ENCODE data around the gene FRMD4A.
"Not testable (repeated sequence)": the region's sequence is repeated elsewhere in the genome, so short reads cannot be mapped to it uniquely, and the experiment has no call there.

Gene FRMD4A

DNA sequence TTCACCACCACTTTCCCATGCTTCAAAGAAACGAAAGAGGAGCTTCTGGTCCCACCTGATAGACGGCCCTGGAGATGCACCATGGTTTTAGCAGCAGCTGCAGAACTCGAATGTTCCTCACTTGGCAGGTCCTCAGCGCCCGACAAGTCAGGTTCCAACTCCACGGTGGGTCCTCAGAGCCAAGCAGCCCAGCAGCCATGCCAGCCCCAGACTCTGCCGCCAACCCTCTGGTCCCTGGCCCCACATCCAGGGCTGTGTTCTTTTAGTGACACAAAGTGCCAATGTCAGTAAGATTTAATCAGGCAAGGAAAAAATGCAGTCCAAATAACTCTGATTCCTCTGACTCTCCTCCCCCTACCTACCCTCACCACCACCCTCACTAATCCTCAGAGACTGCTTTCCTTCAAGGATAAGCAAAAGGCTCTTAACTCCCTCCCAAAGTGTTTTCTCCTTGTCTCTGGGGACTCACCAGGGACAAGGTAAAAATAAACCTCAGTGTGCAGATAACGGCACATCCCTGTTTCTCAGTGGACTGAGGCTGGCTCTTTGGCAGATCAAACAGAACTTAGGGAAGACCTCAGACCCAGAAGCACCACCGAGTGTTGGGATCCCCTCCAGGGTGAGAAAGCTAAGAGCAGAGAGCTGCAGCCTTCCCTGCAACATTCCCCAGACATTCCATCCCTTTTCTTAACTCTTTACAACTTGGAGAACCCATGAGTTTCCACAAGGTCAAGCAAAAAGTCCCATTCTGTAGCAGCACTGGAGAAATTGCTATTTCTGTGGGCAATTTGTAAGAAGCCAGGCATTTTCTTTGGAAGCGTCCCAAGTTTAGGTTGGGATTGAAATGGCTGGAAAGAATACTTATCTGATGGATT lies 358.9 kb downstream of the FRMD4A start:
- Mint-ChIP-seq H3K4me1 (ENCODE audit: low read depth) (no peaks in the 10 kb centered on the region), H3K4me3 (no peak overlapping the region), H3K27me3 (ENCODE audit: low read depth) (no peaks in the 10 kb centered on the region), H3K9me3 (no peaks in the 10 kb centered on the region), H3K36me3 (ENCODE audit: low read depth) (no peaks in the 10 kb centered on the region), H3K27ac (no peak overlapping the region)
- DNase-seq (ENCODE audit: low spot score) = no peak

DNA sequence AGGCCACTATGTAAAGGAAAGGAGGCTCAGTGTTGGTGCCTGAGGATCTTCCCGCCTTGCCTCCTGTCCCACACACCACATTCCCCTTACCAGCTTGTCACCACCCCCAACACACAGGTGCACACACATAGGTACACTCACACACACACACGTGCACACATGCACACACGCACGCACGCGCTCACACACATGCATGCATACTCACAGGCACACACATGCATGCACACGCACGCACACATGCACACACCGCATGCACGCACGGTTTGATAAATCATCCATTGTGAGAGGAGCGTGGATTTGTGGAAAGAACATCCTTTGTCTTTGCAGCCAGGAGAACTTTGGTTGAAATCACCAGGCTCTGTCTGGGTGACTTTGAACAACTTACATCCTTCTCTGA lies 359.8 kb downstream of the FRMD4A start:
- H3K36me3 Mint-ChIP-seq (ENCODE audit: low read depth) = no peaks in the 10 kb centered on the region
- H3K9me3 Mint-ChIP-seq = no peaks in the 10 kb centered on the region
- H3K27ac Mint-ChIP-seq = no peak overlapping the region
- no peak overlapping the region for H3K4me3 Mint-ChIP-seq
- no peaks in the 10 kb centered on the region for H3K4me1 Mint-ChIP-seq (ENCODE audit: low read depth)
- no peak for DNase-seq (ENCODE audit: low spot score)
- no peaks in the 10 kb centered on the region for H3K27me3 Mint-ChIP-seq (ENCODE audit: low read depth)

DNA sequence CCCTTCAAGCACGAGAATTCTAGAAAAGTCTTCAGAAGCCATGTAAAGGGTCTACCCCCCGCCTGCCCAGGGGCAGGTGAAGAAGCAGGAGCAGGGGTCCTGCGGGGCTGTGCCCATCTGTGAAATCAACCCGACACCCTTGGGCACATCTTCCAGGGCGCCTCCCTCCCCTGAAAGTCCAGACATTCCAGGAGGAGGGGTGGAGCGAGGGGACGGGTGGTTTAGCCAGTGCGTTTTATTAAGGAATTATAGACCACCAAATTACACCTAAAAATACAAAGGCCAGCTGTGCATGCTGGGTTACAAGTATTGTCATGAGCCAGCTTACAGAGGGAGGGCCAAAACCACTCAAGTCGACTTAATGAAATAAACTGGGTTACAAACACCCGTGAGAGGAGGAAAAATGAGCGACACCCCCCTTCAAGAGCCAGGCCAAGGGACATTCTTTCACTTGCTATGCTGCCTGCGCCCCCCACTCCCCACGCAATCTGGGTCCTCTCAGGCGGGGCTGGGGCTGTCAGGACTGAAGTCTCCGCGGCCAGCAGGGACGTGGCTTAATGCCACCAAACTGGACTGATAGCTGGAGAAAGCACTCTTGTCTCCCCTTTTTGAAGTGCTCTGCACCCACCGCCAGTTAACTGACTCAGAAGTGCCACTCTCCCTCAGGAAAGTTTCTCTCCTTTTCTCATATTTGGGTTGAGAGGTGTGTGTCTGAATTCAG lies 360.3 kb downstream of the FRMD4A start:
- DNase-seq (ENCODE audit: low spot score) = no peak
- Mint-ChIP-seq H3K27ac (no peak overlapping the region), H3K9me3 (no peaks in the 10 kb centered on the region), H3K36me3 (ENCODE audit: low read depth) (no peaks in the 10 kb centered on the region), H3K4me1 (ENCODE audit: low read depth) (no peaks in the 10 kb centered on the region), H3K4me3 (no peak overlapping the region), H3K27me3 (ENCODE audit: low read depth) (no peaks in the 10 kb centered on the region)

DNA sequence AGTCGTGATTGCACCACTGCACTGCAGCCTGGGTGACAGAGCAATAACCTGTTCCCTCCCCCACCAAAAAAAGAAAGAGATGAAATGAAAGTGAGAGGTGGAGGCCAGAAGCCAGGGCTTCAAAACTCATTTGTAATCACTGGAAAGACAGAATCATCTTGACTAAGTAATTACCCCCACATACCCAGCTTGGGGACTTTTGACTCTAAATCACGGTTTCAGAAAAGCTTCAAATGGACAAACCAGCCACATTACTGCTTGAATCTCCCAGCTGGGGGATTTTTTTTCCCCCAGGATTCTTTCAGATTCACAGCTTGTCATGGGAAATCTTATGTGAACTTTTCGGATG lies 361.0 kb downstream of the FRMD4A start:
- no peak for DNase-seq (ENCODE audit: low spot score)
- Mint-ChIP-seq H3K36me3 (ENCODE audit: low read depth) (no peaks in the 10 kb centered on the region), H3K4me3 (no peak overlapping the region), H3K9me3 (no peaks in the 10 kb centered on the region), H3K27ac (no peak overlapping the region), H3K27me3 (ENCODE audit: low read depth) (no peaks in the 10 kb centered on the region), H3K4me1 (ENCODE audit: low read depth) (no peaks in the 10 kb centered on the region)

DNA sequence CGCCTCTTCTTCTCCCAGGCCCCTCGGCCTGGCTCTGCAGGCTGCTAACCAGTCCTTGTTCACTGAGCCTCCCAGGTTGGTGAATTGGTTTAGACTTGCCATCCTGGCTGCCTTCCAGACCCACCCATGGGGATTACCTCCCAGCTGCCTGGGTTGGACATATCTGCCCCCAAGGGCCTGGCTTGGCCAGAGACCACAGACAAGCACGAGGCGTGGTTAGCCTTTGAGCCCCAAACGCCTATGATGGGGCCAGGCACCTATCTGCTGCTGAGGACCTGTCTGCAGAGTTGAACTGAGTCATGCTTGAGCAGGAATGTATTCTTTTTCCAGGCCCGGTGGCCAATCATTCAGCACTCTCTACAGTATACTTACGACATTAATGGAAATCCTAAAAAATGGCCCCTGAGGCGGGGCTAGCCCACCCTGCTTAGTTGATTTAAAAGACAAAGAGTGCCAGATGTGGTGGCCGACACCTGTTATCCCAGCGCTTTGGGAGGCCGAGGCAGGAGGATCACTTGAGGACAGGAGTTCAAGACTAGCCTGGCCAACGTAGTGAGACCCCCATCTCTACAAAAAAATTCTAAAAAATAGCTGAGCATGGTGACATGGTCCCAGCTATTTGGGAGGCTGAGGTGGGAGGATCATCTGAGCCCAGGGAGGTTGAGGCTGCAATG lies 361.5 kb downstream of the FRMD4A start:
- H3K27ac Mint-ChIP-seq = no peak overlapping the region
- H3K36me3 Mint-ChIP-seq (ENCODE audit: low read depth) = no peaks in the 10 kb centered on the region
- H3K27me3 Mint-ChIP-seq (ENCODE audit: low read depth) = no peaks in the 10 kb centered on the region
- H3K9me3 Mint-ChIP-seq = no peaks in the 10 kb centered on the region
- no peak overlapping the region for H3K4me3 Mint-ChIP-seq
- H3K4me1 Mint-ChIP-seq (ENCODE audit: low read depth) = no peaks in the 10 kb centered on the region
- DNase-seq (ENCODE audit: low spot score) = no peak

DNA sequence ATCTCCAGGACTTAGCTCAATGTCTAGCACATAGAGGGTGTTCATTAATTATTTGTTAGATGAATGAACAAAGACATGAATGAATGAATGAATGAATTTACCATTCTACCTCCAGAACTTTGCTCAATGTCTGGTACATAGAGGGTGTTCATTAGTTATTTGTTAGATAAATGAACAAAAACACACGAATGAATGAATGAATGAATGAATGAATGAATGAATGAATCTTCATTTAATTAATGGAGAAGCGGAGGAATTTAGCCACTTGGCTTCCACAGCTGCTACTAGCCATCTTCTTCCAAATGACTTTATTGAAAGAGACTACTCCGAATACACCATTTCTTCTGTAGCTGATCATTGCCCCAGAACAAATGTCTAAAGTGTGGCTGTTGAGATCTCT lies 368.9 kb downstream of the FRMD4A start:
- no peak for DNase-seq (ENCODE audit: low spot score)
- H3K4me3 Mint-ChIP-seq = no peak overlapping the region
- no peaks in the 10 kb centered on the region for H3K9me3 Mint-ChIP-seq
- no peaks in the 10 kb centered on the region for H3K4me1 Mint-ChIP-seq (ENCODE audit: low read depth)
- no peak overlapping the region for H3K27ac Mint-ChIP-seq
- H3K36me3 Mint-ChIP-seq (ENCODE audit: low read depth) = no peaks in the 10 kb centered on the region
- no peaks in the 10 kb centered on the region for H3K27me3 Mint-ChIP-seq (ENCODE audit: low read depth)

DNA sequence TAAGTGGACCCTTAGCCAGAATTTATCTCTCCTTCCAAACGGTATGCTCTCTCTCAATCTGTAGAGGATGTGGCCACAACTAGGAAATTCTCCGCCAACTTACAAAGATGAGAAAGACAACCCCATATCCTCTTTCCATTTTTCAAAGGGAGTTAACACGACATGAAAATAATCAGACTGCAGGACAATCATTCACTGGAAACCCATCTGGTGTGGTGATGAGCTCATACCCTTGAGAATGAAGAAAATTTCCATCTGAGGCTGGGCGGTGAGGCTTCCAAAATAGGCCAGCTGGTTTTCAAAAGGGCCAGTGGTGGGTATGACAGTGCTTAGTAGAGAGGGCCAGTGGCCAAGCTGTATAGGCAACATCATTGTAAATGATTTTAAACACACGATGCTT lies 369.6 kb downstream of the FRMD4A start:
- Mint-ChIP-seq H3K27me3 (ENCODE audit: low read depth) (no peaks in the 10 kb centered on the region), H3K9me3 (no peaks in the 10 kb centered on the region), H3K27ac (no peak overlapping the region), H3K36me3 (ENCODE audit: low read depth) (no peaks in the 10 kb centered on the region), H3K4me3 (no peak overlapping the region), H3K4me1 (ENCODE audit: low read depth) (no peaks in the 10 kb centered on the region)
- DNase-seq (ENCODE audit: low spot score) = no peak

DNA sequence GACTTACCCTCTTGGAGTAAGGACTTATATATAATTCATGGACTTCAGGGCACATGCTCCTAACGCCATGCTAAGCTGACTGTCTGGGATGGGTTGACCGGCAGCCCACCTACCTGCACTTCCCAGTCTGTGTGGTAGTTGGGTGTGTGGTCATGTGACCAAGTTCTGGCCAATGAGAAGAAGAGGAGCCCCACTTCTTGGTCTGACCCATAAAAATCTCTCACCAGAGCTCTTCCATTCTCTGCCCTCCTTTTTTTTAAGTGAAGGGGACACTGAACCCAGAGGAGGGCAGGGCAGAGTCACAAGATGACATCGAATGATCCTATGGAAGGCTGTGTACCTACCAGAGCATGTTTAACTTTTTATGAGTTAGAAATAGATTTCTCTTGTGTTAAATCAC lies 370.1 kb downstream of the FRMD4A start:
- H3K4me3 Mint-ChIP-seq = no peak overlapping the region
- H3K9me3 Mint-ChIP-seq = no peaks in the 10 kb centered on the region
- no peak for DNase-seq (ENCODE audit: low spot score)
- H3K36me3 Mint-ChIP-seq (ENCODE audit: low read depth) = no peaks in the 10 kb centered on the region
- H3K4me1 Mint-ChIP-seq (ENCODE audit: low read depth) = no peaks in the 10 kb centered on the region
- H3K27me3 Mint-ChIP-seq (ENCODE audit: low read depth) = no peaks in the 10 kb centered on the region
- no peak overlapping the region for H3K27ac Mint-ChIP-seq

DNA sequence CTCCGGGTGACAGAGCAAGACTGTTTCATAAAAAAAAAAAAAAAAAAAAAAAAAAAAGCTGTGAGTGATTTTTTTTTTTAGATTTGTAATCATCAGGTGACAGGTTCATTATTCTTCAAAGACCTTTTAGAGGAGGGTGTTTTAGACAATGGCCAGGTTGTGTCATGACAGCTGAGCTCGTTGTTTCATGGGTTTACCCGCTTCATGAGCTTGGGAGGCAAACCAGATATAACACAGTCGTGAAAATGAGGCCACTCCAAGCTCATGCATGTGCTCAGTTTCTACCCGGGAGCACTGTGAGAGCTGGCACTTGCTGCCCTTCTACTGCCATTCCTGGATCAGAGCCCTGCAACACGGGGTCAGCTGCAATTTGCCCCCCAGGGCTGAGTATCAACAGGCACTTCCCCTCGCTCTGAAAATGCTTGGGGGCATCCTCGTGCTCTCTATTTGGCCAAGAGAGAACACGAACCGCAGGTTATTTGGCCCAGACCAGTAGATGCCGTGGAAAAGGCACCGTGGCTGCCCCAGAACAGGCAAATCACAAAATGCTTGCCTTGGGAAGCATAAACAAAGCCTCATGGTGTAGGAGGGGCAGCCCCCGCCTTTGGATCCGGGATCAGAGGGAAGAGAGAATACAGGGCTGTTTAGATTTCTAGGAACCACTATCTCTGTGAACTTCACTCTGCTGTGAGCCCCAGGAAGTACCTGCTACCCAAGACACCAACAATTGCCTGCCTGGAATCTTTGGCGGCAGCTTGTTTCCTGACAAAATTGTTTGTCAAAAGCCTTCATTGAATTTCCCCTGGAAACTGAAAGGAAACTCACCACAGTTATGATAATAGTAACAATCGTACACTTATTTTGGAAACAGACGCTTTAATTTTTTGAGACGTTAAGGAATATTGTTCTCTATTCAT lies 371.0 kb downstream of the FRMD4A start:
- Mint-ChIP-seq H3K9me3 (no peaks in the 10 kb centered on the region), H3K36me3 (ENCODE audit: low read depth) (no peaks in the 10 kb centered on the region), H3K4me3 (no peak overlapping the region), H3K4me1 (ENCODE audit: low read depth) (no peaks in the 10 kb centered on the region), H3K27ac (no peak overlapping the region), H3K27me3 (ENCODE audit: low read depth) (no peaks in the 10 kb centered on the region)
- DNase-seq (ENCODE audit: low spot score) = no peak

DNA sequence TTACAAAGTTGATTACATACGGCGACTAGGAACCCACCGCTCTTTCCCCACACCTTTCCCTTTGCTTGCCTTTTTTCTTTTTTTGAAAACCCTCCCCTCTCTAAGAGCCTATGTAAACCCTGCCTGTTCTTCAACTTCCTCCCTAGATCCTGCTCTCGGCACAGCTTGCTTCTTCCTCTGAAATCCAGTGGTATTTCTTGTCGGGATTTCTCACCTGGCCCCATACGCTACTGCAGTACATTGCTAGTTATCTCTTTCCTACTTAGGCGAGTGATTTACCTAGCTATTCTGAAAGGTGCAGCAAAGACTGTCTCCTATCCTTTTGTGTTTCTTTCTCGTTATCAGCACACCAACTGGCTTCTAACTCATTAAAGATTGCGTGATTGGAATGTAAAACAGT lies 372.9 kb downstream of the FRMD4A start:
- Mint-ChIP-seq H3K9me3 (no peaks in the 10 kb centered on the region), H3K27me3 (ENCODE audit: low read depth) (no peaks in the 10 kb centered on the region), H3K4me1 (ENCODE audit: low read depth) (no peaks in the 10 kb centered on the region), H3K4me3 (no peak overlapping the region), H3K27ac (no peak overlapping the region), H3K36me3 (ENCODE audit: low read depth) (no peaks in the 10 kb centered on the region)
- DNase-seq (ENCODE audit: low spot score) = no peak

DNA sequence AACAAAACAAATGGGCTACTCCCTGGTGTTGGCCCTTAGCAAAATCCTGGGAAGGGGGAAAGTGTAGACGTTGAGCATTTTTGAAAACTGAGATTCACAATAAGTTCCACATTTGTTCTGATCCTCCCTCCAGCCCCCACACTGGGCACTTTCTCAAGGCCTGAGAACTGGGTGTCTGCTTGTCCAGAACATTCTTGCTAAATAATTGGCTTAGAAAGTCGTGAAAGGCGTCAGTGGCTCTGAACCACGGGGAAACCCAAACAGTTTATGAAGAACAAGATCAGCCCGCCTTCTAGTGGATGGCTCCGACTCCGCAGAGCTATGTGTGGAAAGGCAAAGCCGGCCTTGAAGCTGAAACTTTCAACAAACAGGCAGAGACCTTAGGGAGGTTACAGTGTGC lies 373.9 kb downstream of the FRMD4A start:
- H3K4me1 Mint-ChIP-seq (ENCODE audit: low read depth) = no peaks in the 10 kb centered on the region
- no peak for DNase-seq (ENCODE audit: low spot score)
- no peaks in the 10 kb centered on the region for H3K9me3 Mint-ChIP-seq
- H3K4me3 Mint-ChIP-seq = no peak overlapping the region
- no peak overlapping the region for H3K27ac Mint-ChIP-seq
- no peaks in the 10 kb centered on the region for H3K36me3 Mint-ChIP-seq (ENCODE audit: low read depth)
- no peaks in the 10 kb centered on the region for H3K27me3 Mint-ChIP-seq (ENCODE audit: low read depth)

DNA sequence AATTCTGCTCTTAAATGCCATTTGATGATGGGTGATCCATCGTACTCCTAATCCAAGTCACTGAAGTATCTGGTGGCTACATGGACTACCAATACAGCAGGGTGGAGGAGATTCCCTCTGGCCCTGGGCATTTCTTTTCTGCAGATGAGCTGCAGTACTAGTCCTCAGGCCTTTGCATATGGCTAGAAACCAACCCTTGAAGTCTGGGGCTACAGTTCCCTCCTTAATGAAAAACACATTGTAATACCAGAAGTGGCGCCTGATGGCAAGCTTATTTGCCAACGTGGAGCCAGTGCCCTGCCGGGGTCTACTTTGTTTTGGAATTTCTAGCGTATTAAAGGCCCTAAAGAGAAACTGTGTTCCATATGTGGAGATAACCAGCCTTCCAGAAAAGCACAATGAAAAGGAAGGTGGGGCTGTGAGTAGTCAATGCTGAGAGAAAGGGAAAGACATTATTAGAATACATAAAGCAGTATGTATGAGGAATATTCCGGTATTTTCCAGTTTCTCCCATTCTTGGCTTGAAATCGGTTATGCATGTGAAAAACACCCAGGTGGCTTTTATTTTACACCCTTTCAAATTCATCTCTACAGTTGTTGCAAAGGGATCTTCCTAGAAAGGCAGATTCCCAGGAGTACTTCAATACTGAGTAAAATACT lies 375.2 kb downstream of the FRMD4A start:
- no peak overlapping the region for H3K4me3 Mint-ChIP-seq
- H3K27ac Mint-ChIP-seq = no peak overlapping the region
- H3K27me3 Mint-ChIP-seq (ENCODE audit: low read depth) = no peaks in the 10 kb centered on the region
- H3K4me1 Mint-ChIP-seq (ENCODE audit: low read depth) = no peaks in the 10 kb centered on the region
- no peaks in the 10 kb centered on the region for H3K9me3 Mint-ChIP-seq
- H3K36me3 Mint-ChIP-seq (ENCODE audit: low read depth) = no peaks in the 10 kb centered on the region
- no peak for DNase-seq (ENCODE audit: low spot score)

DNA sequence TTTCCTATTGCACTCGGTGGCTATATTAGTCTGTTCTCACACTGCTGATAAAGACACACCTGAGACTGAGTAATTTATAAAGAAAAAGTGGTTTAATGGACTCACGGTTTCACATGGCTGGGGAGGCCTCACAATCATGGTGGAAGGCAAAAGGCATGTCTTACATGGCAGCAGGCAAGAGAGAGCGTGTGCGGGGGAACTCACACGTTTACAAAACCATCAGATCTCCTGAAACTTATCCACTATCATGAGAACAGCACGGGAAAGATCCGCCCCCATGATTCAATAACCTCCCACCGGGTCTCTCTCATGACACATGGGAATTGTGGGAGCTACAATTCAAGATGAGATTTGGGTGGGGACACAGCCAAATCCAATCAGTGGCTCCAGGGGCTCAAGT lies 376.5 kb downstream of the FRMD4A start:
- H3K36me3 Mint-ChIP-seq (ENCODE audit: low read depth); H3K27me3 Mint-ChIP-seq (ENCODE audit: low read depth); H3K4me3 Mint-ChIP-seq; H3K27ac Mint-ChIP-seq; H3K4me1 Mint-ChIP-seq (ENCODE audit: low read depth); H3K9me3 Mint-ChIP-seq; DNase-seq (ENCODE audit: low spot score): not testable (repeated sequence)

Measured in T-helper 2 cell treated with Interferon-gamma antibody and Interleukin-4, amounts not matched to agents 5 μg/mL and 100 μg/mL, for 36 hours (primary cell).